ENCODE data around the gene PRR5. TPM values are rescaled to one million over a fixed set of nuclear protein-coding genes. Genes with fewer than 3 reads are reported as not detected.
A peak's percentile ranks its signal among the peaks of the same experiment; 100 is the strongest.

The PRR5 gene
- total and polyA plus RNA-seq, 2 of the 13 experiments (the other 11 are each of a cell fraction or from before 2014, with no cell fraction given): 11.6 to 27.5 TPM

- TF ChIP-seq SNRNP70 (IDR thresholded peaks at IDR 0.05; ENCODE audit: low read depth, low read length): no peak
- TF ChIP-seq HES4 (CRISPR knock-in tag; IDR thresholded peaks at IDR 0.05; ENCODE audit: borderline replicate concordance): no peak
- no peak for TF ChIP-seq ZNF773 (CRISPR knock-in tag; IDR thresholded peaks at IDR 0.05; ENCODE audit: borderline replicate concordance)
- no peak for TF ChIP-seq GMEB2 (CRISPR knock-in tag; IDR thresholded peaks at IDR 0.05; ENCODE audit: low read depth)
- TF ChIP-seq CEBPG (CRISPR knock-in tag; IDR thresholded peaks at IDR 0.05): peak; percentile 72
- no peak for TF ChIP-seq ZBTB33 (CRISPR knock-in tag; IDR thresholded peaks at IDR 0.05)
- TF ChIP-seq ZNF138 (CRISPR knock-in tag; IDR thresholded peaks at IDR 0.05; ENCODE audit: low read depth): no peak
- TF ChIP-seq ESRRA (CRISPR knock-in tag; IDR thresholded peaks at IDR 0.05; ENCODE audit: low read depth): no peak
- no peak for TF ChIP-seq ZKSCAN1 (IDR thresholded peaks at IDR 0.05; ENCODE audit: low read length)
- TF ChIP-seq SYNCRIP (IDR thresholded peaks at IDR 0.05; ENCODE audit: insufficient read depth, low read depth, low read length): no peak
- TF ChIP-seq, protein P1, sequence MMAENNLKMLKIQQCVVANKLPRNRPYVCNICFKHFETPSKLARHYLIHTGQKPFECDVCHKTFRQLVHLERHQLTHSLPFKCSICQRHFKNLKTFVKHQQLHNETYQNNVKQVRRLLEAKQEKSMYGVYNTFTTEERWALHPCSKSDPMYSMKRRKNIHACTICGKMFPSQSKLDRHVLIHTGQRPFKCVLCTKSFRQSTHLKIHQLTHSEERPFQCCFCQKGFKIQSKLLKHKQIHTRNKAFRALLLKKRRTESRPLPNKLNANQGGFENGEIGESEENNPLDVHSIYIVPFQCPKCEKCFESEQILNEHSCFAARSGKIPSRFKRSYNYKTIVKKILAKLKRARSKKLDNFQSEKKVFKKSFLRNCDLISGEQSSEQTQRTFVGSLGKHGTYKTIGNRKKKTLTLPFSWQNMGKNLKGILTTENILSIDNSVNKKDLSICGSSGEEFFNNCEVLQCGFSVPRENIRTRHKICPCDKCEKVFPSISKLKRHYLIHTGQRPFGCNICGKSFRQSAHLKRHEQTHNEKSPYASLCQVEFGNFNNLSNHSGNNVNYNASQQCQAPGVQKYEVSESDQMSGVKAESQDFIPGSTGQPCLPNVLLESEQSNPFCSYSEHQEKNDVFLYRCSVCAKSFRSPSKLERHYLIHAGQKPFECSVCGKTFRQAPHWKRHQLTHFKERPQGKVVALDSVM (CRISPR knock-in tag; IDR thresholded peaks at IDR 0.05): peak; percentile 92
- TF ChIP-seq ZSCAN9 (CRISPR knock-in tag; IDR thresholded peaks at IDR 0.05; ENCODE audit: borderline replicate concordance): no peak
- TF ChIP-seq, protein P2, sequence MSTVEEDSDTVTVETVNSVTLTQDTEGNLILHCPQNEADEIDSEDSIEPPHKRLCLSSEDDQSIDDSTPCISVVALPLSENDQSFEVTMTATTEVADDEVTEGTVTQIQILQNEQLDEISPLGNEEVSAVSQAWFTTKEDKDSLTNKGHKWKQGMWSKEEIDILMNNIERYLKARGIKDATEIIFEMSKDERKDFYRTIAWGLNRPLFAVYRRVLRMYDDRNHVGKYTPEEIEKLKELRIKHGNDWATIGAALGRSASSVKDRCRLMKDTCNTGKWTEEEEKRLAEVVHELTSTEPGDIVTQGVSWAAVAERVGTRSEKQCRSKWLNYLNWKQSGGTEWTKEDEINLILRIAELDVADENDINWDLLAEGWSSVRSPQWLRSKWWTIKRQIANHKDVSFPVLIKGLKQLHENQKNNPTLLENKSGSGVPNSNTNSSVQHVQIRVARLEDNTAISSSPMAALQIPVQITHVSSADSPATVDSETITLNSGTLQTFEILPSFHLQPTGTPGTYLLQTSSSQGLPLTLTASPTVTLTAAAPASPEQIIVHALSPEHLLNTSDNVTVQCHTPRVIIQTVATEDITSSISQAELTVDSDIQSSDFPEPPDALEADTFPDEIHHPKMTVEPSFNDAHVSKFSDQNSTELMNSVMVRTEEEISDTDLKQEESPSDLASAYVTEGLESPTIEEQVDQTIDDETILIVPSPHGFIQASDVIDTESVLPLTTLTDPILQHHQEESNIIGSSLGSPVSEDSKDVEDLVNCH (CRISPR knock-in tag; IDR thresholded peaks at IDR 0.05): no peak
- no peak for TF ChIP-seq SATB2 (CRISPR knock-in tag; IDR thresholded peaks at IDR 0.05)
- TF ChIP-seq, protein P3, sequence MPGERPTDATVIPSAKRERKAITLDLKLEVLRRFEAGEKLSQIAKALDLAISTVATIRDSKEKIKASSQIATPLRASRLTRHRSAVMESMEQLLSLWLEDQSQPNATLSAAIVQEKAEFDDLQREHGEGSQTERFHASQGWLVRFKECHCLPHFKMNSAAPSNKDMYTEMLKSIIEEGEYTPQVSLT (CRISPR knock-in tag; IDR thresholded peaks at IDR 0.05; ENCODE audit: borderline replicate concordance, low read depth): no peak
- TF ChIP-seq ELF3 (CRISPR knock-in tag; IDR thresholded peaks at IDR 0.05): no peak
- TF ChIP-seq TEAD2 (CRISPR knock-in tag; IDR thresholded peaks at IDR 0.05): no peak
- TF ChIP-seq ZFP91 (CRISPR knock-in tag; IDR thresholded peaks at IDR 0.05; ENCODE audit: borderline replicate concordance): no peak
- no peak for TF ChIP-seq ZNF576 (CRISPR knock-in tag; IDR thresholded peaks at IDR 0.05)
Observed at GRCh38 chr22:44677871-44678555, 24.0 kb upstream of the PRR5 start (continued).
